GM21619 (cell line): ENCODE data around the gene PYROXD2.
A peak's percentile ranks its signal among the peaks of the same experiment; 100 is the strongest.
"Not testable (repeated sequence)": the region's sequence is repeated elsewhere in the genome, so short reads cannot be mapped to it uniquely, and the experiment has no call there.

ENCODE experiments used
- ATAC-seq: cut with Tn5 transposase; IDR thresholded peaks from one replicate; pipeline ENCODE4 v1.9.1; 2021; ENCODE audit not compliant: unreplicated experiment

Gene PYROXD2

DNA sequence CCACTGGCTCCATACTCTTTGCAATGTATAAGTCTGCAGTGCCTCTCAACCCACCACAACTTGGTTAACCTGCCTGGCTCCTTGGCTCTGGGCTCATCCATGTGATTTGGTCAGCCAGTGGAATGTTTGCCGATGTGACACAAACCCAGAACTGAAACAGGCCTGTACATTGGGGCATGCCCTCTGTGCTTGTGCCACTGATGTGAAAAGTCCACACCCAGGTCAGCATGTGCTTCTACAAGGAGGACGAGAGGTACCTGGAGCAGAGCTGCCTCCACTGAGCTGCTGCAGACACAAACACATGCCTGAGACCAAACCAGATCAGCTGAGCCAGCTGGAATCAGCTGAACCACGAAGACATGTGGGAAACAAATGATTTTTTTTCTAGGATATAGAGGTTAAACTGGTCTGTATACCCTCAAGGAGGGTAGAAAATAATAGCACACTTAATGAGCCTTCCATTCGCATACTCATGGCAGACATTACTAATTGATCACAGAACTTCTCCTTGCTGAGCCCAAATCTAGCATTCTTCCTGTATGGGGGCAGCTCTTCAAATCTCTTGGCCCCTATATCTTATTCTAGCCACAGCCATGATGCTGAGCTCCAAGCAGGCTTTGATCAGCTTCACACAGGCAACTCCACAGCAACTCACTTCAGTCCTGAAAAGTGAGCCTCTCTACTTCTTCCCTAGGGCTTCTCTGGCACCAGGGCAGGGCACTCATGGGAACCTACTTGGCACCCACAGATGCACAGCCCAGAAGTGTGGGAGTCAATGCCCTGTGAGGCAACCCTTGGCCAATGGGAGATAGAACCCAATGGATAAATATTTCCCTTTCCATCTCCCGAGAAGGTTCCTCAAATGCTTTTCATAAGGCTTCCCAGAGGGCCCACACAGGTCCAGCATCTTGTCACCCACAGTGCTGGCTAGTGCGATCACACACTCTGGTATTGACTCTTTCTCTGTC lies 18.6 kb downstream of the PYROXD2 start:
- ATAC-seq, result no peak

GRCh38 chr10:98394851-98395440 lies 20.0 kb downstream of the PYROXD2 start:
- no peak for ATAC-seq

DNA sequence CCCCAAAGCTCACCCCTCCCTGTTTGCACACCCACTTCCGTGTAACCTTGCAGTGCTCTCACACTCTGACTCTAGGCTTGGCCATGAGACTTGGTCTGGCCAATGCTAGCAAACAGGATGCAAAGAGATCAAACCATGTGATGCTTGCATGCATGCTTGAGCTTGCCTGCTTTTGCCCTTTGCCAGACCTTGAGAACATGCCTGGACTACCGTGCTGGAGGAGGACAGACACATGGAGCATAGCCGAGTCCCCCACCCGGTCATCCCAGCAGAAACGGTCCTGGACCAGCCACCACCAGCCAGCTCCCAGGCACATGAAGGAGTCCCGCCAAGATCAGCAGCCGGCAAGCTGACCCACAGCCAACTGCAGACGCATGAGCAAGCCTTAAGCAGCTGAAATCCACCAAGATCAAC lies 23.4 kb downstream of the PYROXD2 start:
- no peak for ATAC-seq

DNA sequence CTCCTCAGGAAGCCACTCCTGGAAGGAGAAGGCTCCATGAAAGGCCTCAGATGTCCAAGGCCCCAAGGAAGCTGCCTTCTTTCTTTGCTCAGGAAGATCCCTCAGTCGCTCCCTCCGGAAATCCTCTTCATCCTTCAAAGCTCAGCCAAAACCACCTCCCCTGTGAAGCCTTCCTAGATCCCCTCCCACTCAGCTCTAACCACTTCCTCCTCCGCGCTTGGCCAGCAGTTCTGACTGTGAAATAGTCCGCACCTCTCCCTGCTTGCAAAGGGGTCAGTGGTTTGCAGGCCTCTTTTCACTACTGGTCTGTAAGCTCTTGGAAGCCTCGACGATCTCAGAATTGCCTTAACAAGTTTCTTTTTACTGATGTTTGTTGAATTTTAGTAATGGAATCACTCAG lies 23.9 kb downstream of the PYROXD2 start:
- ATAC-seq, result peak; percentile 44

DNA sequence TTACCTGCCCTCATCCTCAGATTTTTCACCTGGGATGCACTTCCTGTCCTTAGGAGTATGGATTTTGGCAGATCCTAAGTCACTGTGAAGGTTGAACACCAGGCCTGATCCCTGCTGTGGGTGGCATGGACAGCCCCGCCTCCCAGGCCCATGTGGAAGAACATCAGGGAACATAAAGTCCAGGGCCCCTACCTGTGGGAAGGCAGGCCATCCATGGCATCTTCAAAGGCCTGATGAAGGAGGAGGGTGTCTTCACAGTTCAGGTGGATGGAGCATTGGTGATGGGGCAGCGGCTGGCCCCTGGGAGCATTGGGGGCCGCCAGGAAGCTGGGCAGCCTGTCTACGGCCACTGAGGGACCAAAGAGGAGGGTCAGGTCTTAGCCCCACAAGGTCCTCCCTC lies 24.6 kb downstream of the PYROXD2 start:
- ATAC-seq, result no peak

DNA sequence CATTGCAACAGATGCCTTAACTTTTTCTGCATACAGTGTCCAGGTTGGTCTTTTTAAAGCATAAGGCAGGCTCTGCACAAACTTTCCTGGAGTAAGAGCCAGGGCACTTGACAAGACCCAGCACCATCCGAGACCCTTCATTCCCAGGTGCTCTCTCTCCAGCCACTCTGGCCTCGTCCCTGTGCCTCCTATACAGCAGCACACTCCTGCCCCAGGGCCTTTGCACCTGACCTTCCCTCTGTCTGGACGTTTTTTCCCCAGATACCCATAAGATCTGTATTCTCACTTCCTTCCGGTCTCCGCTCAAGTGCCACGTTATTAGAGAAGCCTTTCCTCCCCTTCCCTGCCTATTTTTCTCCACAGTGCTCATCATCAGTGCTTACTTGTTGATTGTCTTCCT lies 25.6 kb downstream of the PYROXD2 start:
- no peak for ATAC-seq

GRCh38 chr10:98388101-98388655 lies 26.8 kb downstream of the PYROXD2 start:
- ATAC-seq, result no peak

GRCh38 chr10:98384531-98385133 lies 30.4 kb downstream of the PYROXD2 start:
- no peak for ATAC-seq

DNA sequence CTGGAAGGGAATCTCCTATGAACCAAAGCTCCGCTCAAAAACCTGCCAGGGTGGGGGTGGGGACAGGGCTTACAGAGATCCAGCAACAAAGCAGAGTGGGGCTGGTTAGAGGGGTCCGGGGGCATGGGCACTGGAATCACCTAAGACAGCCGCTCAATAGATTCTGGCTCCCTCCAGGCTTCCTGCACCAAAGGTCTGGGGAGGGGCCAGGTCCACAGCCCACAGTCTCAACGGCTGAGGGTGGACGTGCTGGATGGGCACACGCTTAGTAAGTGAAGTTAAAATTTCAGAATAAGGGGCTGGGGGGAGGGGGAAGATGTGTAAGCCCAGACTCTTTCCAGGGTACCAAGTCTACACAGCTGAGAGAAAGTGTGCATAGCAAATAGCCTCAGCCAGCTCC lies 31.1 kb downstream of the PYROXD2 start:
- ATAC-seq, result no peak

- not testable (repeated sequence) for ATAC-seq
Observed at GRCh38 chr10:98383134-98383667, 31.8 kb downstream of the PYROXD2 start.

DNA sequence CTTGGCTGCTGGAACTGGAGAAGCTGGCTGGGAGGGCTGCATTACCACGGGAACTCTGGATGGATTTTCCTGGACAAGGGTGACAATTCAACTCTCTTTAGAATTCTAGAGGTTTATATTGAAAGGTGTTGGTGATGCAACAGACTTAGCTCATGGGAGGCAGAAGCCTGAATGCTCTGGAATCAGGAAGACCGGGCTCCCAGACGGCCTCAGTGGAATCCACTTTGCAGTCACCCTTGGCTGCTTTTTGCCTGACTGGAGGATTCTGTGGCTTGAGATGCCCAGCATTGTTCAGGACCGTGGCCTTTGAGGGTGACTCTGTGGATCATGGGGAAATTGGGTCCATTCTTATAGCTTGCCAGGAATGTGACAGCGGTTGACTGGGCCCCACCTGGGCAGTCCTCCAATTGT lies 32.3 kb downstream of the PYROXD2 start:
- no peak for ATAC-seq

GRCh38 chr10:98380493-98381339 lies 34.3 kb downstream of the PYROXD2 start:
- no peak for ATAC-seq

DNA sequence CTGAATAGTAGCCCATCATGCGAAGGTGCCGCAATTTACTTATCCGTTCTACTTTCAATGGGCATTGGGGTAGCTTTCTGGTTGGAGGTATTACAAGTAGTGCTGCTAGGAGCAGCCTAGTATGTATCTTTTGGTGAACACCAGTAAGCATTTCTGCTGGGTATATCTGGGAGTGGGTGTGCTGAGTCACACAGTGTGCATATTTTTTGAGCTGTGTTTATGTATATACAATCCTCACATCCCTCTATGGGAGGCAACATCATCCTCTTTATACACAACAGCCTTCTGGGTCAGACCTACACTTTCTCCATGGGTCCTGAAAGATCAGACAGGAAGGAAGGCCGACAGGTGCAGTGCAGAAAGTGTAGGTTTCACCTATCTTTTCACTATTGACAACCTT lies 36.3 kb downstream of the PYROXD2 start:
- no peak for ATAC-seq

- no peak for ATAC-seq
Observed at GRCh38 chr10:98377536-98377935, 37.4 kb downstream of the PYROXD2 start.

DNA sequence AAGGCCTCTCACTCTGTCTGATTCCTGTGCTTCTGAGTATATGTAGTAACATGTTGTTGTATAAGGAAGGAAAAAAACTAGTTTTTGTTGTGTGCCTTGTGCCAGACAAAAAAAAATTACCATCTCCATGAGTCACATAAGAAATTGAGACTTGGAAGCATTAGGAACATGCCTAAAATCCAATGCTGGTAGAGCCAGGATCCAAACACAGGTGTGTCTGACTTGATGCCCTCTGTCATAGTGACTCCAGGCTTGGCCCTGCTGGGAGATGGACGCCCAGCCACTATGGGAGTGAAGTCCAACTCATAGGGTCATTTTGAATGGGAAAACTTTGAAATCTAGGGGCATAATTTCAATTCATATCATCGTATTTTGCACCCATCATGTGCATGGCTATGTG lies 38.0 kb downstream of the PYROXD2 start:
- ATAC-seq, result no peak

DNA sequence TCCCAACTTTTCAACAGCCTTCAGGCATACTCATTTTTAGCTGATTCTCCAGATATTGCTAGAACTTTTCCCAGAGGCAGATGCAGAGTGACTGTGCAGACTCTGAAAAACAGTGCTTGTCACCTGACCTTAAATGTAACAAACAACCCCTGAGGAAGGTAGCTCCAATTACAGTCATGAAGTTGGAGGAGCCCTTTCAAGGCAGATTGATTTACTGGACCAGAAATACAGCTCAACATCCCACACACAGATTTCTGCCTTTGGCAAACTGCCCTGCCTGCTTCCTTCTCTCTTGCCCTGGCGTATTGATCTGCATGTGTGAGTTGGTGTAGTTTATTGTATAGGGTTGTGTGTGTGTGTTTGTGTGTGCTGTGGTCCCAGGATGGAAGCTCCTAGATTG lies 38.5 kb downstream of the PYROXD2 start:
- no peak for ATAC-seq

DNA sequence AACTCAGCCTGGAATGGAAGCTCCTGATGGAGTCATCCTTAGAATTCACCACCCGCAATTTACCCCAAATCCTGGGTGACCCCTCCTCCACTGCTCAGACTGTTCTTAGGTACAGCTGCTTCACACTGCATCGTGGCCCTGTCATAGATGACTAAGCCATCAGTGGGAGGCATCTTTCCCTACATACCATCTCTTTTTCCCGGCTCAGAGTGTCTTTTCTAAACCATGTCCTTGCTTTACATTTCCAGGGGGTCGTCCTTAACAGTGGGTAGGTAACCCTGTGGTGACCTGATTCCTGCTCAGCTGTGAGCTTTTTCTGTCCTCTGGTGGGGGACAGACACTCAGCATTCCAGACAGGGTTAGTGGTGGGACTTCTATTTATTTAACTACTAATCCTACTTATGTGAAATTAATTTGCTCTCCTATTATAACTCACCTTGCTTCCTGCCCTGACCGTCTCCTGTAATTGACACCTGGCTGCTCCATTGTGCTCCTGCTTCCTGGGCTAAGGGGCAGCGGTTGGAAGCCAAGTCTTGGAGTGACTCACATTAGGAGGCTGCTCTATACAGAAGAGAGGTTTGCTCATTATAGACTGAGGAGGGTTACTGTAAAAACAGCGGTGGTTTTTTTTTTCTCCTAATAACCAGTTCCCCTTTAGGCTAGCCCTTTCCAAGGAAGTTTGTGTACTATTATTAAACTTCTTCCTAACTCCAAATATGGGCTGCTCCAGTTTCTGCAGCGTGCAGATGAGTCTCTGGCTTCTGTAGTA lies 40.6 kb downstream of the PYROXD2 start:
- no peak for ATAC-seq

GRCh38 chr10:98373260-98374040 lies 41.5 kb downstream of the PYROXD2 start:
- ATAC-seq, result no peak
